KBM-7 (cell line): ENCODE data around the gene DHRS1.
A peak's percentile ranks its signal among the peaks of the same experiment; 100 is the strongest.

Experiments
- DNase-seq: peaks from one replicate; pipeline ENCODE4 v3.0.0-alpha.2; 2015
- in situ Hi-C: fragments of 300-500 bp; cut with MboI; formaldehyde crosslinking; loops from 2 replicates; pipeline ENCODE4 v1.14.3; 2020; ENCODE audit warnings: low sequenced_read_pairs, low pct_unique_long_range_greater_than_20kb, mixed read lengths

DHRS1 gene

DNA sequence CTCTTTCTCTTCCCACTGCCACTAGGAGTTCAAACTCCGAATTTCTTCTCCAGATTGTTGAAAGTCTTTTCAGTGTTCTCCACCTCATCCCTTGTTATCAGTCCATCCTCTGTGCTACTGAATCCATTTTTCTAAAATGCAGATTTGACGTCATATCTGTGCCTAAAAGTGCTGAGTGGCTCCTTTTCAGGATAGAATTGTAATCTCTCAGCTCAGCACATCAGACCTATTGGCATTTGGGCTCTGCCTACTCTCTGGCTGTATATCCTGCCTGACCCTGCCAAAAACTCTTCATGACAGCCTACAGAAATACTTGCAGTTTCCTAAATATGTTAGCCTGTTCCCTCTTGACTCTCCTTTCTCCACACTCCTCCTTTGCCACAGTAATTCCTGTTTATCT is 27.1 kb downstream of the DHRS1 start:
- DNase-seq: no peak
- in situ Hi-C loops: no loop called here

DNA sequence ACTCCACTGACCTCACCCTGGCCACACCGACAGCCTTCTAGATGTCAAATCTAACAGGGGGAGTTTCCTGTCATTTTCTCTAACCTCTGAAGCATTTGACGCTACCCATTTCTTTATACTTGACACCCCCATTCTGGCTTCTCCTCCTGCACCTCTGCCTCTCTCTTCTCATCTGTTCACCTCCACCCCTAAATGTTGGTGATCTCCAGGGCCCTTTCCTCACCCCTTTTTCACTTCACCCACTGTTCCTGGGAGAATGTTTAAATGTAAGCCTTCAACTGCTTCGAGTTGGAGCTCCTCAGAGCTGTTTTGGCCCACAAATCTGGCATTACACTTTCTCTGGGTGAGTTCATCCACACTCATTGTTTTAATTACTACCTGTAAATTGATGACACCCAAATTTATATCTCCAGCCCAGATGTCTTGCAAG is 27.7 kb downstream of the DHRS1 start:
- DNase-seq: no peak
- in situ Hi-C loops: no loop called here

DNA sequence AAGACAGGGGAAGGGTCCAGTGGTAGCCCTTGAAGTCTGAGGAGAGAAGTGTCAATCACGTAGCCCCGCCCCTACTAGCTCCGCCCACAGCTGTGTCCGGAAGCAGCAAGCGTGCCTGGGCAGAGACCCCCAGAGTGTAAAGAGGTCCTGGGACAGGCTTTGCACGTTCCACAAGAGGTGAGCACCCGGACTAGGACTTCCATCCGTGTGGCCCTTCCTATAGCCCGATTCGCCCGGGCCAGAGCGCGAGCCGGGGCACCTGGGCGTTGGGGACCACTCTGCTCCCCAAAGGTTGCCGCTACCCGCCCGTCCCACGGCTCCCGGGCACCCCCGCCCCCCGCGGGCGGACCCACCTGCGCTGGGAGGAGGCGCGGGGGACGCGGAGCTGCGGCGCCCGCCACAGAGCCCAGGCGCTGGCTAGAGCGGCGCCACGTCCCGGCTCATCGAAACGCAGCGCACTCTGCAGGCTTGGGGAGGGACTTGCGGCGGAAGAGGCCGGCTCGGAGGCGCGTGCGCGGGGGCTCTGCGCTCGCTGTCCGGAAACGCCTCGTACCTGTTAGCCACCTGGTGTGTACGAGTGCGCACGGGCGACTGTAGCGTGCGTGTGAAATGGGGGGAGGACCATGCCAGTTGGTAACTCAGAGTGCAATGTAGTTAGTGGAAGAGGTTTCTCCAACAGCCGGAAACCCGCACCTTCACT is 28.3 kb downstream of the DHRS1 start, which contains the start of gene RABGGTA:
Gene RABGGTA (minus strand): TSS at position 464 of the 700 bp plus-strand sequence. CDS start 482 bp downstream, outside the sequence.
- in situ Hi-C loops: no loop called here

DNA sequence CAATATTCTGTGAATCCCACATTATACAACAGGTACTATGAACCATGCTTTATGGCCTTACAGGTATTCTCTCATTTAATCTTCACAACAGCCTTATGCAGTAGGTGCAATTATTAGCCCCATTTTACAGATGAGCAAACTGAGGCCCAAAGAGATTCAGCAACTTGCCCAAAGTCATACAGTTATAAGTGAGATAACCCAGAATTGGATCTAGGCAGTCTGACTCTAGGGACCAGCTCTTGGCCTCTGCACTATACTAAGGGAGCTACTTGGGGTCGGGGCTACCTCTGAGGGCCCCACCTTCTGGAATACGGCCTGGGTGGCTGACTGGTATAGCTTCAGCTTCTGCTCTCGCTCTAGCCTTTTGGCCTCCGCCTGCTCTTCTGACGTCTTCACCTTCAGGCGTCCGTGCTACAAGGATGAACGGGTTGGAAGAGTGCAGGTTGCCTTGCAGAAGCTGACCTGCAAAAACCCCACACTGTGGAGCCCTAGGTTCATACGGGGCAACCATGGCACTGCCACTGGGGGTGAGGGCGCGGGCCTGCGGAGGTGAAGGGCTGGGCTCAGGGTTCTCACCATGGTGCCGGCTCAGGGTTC is 28.9 kb downstream of the DHRS1 start:
- in situ Hi-C loops: no loop called here
- no peak for DNase-seq

More for the DNA sequence above, 28.3 kb downstream of the DHRS1 start, which contains the start of gene RABGGTA:
- peak; percentile 92 for DNase-seq

DNA sequence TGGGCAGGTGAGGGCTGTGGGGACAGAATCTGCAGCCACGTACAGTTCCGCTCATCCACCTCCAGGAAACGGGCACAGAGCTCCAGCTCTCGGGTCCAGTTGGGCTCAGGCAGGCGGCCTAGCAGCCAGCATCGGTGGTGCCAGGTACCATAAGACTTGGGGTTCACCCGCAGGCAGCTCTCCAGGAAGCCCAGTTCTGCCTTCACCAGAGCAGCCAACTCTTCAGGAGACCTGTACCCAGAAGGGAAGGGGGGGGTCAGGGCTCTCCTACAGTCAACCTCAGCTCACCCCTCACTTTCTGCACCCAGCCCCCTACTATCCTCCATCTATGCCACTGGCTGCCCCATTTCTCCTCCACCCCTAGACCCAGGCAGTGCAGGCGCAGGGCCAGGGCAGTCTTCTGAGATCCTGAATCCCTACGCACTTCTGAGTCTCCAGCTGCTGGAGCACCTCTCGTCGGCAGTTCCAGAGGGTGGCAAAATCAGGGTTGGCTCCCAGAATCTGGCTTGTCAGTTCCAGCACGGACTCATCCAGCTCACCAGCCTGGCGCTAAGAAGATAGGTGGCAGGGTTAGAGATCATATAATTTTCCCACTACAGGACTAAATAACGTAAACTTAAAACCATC is 29.6 kb downstream of the DHRS1 start:
- no peak for DNase-seq
- in situ Hi-C loops: no loop called here

DNA sequence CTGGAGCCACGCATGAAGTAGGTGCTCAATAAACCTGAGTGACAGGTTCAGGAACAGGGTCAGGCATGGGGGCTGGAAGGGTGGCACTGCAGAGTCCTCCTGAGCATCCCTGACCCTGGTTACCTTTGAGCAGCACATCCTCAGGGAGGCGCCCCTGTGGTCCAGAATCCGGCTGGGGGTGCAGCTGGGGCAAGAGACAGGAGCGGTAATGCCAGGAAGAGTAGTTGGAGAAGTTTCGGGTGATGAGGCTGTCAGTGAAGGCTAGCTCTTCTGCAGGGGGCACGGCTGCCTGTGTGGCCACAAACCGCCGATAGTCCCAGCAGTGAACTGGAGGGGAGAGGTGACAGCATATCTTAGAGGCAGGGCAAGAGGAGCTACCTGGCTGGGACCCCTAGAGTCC is 30.2 kb downstream of the DHRS1 start:
- no peak for DNase-seq
- in situ Hi-C loops: no loop called here

DNA sequence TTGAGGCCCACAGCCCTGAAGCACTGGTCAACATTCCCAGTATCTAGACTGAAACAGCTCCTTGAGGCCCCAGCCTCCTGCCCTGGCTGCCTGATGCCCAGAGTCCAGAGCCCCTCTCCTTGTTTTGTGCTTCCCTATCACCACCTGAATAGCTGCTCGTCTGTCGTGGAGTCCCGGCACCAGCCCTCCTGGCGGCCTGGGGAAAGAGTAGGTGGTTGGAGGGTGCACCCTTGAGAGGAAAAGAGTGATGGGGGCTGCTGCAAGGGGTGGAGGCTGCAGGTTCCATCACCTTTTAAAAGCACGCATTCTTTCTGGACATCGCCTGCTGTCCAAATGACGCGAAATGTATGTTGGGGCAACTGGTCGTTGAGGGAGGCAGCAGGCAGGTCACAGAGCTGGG is 31.4 kb downstream of the DHRS1 start:
- DNase-seq: no peak
- in situ Hi-C loops: no loop called here

DNA sequence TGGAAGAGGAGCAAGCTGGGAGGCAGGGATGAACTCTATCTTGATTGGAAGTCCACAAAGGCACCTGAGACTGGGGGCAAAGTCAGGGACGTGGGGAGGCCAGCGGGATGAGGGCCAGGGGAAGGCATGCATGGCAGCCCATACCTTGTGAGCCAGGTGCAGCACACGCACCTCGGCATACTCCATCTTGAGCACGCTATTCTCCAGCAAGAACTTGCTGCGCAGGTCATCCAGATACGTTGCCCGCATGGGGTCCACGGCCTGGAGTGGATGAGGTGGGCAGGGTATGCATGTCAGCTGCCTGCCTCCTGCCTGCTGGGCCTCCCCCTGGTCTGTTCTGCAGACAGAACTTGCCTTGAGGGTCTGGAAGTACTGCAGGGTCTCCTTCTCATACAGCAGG is 32.1 kb downstream of the DHRS1 start:
- in situ Hi-C loops: no loop called here
- DNase-seq: no peak

DNA sequence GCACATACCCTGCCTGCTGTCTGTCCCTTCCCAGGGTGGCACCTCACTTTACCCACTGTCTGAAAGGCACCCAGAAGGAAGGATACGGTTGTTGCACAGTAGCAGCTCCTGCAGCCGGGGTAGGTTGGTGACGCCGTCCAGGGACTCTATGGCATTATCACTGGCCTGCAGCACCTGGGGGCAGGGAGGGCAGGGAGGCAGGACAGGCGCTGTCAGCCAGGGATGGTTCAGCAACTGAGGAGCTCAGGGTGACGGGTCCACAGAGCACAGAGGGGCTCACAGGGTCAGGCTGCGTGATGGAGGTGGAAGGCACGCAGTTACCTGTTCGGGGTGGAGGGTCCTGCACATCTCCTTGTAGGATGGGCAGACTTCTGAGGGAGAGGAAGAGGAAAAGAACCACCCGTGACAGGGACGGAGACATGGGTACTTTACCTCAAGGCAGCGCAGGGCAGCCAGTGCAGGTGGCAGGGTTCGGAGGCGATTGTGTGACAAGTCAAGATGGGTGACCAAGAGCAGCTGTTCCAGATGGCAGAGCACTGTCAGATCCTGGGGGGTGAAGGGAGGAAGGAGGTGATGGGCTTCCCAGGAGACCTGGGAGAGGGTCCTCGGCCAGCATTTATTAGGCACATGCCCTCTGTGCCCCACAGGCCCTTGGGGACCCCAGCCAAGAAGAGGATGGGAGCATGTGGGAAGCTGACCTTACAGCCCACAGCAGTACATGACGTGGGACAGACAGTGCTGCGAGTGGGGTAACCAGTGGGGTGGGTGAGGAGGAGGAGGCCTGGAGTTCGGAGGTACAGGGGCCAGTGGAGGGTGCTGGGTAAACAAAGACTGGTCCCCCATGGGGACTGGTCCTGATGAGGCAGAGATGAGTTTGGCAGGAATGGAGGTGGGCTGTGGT is 33.0 kb downstream of the DHRS1 start:
- in situ Hi-C loops: no loop called here
- no peak for DNase-seq

DNA sequence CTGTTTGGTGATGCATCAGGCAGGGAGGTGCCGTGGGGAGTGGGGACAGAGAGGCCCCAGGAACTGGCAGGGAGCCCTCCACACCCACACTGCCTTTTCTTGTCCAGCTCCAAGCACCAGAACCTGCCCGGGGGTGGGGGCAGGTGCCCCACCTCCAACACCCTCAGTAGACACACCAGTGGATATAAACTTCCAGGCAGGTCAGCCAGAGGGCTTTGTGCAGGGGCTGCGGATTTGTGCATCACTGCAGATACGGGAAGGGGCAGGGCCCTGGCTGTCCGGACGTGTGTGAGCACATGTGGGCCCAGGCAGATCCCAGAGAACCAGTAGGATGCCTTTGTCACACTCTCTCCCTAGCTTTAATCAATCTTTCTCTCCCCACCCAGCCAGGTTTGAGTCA is 35.3 kb downstream of the DHRS1 start:
- in situ Hi-C loops: no loop called here
- no peak for DNase-seq

DNA sequence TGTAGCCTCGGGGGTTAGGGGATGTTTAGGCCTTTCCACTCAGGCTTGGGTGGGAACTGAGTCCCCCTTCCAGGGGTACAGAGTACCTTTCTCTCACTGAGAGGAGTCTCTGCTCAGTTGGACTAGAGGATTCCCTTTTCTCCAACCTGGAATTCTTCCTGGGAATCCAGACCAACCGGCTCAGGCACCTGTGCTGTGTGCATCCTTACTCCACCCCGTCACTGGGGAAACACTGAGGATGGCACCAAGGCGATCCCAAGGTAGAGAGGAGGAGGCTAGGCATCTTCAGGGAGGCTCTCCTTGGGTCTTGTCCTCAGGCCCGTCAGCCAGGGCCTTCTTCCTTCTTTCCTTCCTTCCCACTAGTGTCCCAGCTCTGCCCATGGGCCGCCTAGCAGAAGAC is 35.7 kb downstream of the DHRS1 start:
- in situ Hi-C loops: no loop called here
- no peak for DNase-seq

DNA sequence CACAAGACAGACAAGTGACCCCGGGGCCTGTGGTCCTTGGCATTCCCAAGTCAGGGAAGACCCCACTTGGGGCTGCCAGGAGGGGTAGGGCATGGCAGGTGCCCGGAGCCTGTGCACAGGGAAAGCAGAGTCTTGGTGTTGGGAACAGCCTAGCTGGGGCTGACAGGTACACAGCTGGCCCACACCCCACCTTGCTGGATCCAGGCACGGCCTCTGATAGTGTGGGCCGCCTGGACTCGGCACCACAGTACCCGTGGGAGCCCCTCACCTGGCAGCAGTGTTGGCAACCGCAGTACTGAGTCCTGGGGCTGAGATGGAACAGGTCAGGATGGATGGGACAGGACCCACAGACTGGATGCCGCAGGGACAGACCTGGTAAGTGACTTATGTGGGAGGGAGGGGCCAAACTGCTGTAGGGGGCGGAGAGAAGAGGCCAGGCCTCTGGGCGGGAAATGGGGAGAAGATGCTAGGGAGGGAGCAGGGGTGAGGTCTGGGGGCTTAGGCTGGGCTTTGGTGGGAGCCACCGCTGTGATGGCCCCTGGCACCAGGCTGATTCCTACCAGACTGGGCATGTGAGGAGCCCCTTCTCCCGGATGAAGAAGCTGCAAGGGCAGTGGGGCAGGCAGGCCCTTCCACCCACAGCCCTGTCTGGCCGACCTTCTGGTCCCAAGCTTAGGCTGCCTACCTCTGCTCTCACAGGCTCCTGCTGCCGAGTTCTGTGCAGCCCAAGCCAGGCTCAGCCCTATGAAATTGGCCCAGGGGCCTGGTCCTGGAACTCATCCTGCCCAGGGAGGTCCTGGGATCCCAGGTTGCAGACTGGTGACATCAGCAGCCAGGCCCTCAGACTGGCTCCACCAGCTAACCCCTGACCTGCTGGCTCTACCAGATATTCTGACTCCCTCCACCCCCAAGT is 36.5 kb downstream of the DHRS1 start, which contains the start of gene TGM1:
Gene TGM1 (minus strand): TSS at position 357 of the 913 bp plus-strand sequence. CDS start 825 bp downstream, outside the sequence.
- DNase-seq: no peak
- in situ Hi-C loops: no loop called here

DNA sequence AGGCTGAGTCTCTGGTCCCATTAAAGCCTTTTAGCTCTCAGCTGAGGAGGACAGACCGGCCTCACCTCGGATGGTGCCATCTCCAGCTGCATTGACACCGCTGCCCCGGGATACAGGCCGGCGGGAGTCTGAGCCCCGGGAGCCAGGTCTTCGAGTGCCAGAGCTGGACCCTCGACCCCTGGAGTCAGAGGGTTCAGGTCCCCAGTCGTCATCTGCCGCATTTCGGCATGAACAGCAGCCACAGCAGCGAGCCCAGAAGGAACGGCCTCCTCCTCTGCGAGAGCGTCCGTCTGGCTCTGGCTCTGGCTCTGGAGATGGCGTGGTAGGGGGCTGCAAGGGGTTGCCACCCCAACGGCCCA is 37.6 kb downstream of the DHRS1 start:
- in situ Hi-C loops: no loop called here
- DNase-seq: no peak

DNA sequence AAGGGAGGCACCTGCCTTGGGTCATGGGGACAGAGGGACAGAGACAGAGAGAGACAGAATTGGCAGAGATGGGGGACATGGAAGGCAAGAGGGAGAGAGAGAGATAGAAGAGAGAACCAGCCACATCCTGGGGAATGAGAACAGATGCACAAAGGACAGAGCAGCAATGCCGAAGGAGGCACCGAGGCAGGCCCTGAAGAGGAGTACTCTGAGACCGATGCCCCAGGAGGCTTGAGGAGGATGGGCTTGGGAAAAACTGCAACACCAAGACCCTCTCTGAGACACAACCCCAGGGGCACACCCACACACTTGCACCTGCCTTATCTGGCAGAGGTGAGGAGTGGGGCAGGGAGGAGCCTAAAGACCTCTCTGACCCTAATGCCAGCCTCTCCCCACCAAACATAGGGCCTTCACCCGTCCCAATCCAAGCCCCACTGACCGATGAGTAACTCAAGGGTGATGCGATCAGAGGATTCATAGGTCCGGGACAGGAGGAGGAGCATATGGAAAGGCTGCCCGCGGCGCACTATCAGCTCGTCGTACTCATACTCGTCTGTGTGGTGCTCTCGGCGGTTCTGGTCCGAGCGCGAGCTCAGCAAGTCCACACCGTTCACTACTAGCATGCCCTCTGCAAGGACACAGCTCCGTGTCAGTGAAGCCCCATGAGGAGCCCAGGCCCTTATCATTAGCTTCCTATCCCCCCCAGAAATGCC is 38.2 kb downstream of the DHRS1 start:
- in situ Hi-C loops: no loop called here
- no peak for DNase-seq

DNA sequence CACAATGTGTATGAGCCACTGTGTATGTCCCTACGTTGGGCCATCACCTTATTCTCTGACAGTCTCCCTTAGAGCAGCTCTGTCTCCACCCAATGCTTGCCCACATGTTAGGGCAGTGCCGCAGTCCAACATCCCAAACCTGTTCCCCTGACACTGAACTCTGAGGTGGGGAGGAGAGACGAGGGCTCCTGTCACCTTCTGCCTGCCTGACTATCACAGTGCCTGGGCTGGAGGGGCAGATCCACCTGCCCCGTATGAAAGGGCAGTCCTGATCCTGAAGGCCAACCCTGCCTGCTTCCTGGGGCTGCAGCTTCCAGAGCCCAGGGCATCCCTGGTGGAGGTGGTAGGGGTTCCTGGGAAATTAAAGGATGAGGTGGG is 38.8 kb downstream of the DHRS1 start:
- no peak for DNase-seq
- in situ Hi-C loops: no loop called here

DNA sequence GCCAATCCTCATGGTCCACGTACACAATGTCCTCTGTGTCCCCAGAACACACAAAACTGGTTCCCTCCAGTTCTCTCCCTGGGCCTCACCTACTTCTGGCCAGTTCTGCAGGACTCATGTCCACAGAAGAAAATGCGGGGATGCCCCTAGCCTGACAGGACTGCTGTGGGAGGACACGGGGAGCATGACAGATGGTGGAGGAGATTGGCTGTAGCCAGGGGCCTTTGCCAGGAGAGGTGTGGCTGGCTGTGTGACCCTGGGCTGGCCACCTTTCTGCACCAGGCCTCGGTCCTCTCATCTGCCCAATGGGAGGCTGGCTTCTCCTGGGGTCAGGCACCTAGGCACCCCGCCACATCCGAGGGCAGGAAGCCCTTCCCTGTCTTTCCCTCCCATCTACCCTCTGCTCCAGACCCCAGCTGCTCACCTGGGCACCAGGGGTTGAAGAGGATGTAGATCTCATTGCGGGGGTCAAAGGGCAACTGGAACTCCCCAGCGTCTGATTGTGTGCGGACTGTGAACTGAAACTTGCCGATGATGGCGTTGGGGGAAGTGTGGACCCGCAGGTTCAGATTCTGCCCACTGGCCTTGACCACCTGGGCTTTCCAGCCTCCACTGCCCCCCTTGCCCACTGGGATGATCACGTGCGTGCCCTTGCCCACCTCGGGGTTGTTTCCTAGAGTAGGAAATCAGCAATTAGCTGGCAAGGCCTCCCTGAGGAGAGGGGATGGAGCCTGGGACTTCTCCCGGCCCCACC is 39.4 kb downstream of the DHRS1 start:
- in situ Hi-C loops: no loop called here
- no peak for DNase-seq

DNA sequence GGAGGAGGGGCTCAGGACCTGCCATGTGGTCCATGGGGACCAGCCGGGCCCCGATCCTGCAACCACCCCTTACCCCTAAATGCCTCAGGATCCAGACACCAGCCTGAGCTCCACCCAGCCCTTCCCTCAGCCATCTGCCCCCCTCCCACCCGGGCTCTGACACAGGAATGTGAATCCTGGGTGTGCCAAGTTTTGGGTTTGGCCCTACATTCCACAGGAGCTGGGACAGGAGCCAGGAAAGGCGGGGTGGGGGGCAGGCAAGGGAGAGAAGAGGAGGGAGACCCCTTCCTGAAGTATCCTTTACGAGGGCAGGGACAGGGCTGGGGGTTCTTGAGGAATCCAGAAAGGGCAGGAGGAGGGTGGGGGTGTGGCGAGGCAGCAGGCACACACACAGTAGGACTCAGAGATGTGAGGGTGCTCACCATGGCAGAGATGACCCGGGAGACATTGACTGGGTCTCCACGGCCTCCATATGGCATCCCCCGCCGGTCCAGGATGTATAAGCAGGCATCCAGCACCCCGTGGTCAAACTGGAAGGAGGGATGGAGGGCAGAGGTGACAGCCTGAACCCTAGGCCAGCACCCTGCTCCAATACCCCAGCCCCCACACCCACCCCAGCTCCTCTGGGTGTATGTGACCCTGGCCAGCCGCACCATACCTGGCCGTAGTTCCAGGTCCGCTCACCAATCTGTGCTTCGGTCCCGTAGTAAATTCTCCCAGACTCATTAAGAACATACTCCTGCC is 40.1 kb downstream of the DHRS1 start:
- in situ Hi-C loops: no loop called here
- no peak for DNase-seq
